ENCODE measurements around the gene BNC2.
A peak's percentile ranks its signal among the peaks of the same experiment; 100 is the strongest.
"Not testable (repeated sequence)": the region's sequence is repeated elsewhere in the genome, so short reads cannot be mapped to it uniquely, and the experiment has no call there.

The BNC2 gene

GRCh38 chr9:16870596-16871335, at the start of gene BNC2:
BNC2 (minus strand) TSS chr9:16870670; CDS start chr9:16870648, 22 bp downstream.
- TF ChIP-seq CTCF (IDR thresholded peaks at IDR 0.05; ENCODE audit: low read depth, low read length): no peak
- peak within 1 kb of the TSS; percentile 85 to 92 for H3K4me3 ChIP-seq (replicated peaks in 1 of 2; ENCODE audit: low read depth in 2 of 2, low read length in 2 of 2)
- DNase-seq (ENCODE audit: low read depth in 2 of 2): peak; percentile 61 to 78

GRCh38 chr9:16918920-16919319, 48.5 kb upstream of the BNC2 start:
- H3K4me3 ChIP-seq (replicated peaks in 1 of 2; ENCODE audit: low read depth in 2 of 2, low read length in 2 of 2): no peak overlapping the region
- peak; percentile 43 to 57 for DNase-seq (ENCODE audit: low read depth in 2 of 2)
- TF ChIP-seq CTCF (IDR thresholded peaks at IDR 0.05; ENCODE audit: low read depth, low read length): no peak

GRCh38 chr9:16915126-16915831, 44.8 kb upstream of the BNC2 start:
- TF ChIP-seq CTCF (IDR thresholded peaks at IDR 0.05; ENCODE audit: low read depth, low read length): no peak
- H3K4me3 ChIP-seq (replicated peaks in 1 of 2; ENCODE audit: low read depth in 2 of 2, low read length in 2 of 2): no peak overlapping the region
- DNase-seq (ENCODE audit: low read depth in 2 of 2): peak in 1 of 2 donors; percentile 29

GRCh38 chr9:16912197-16912596, 41.7 kb upstream of the BNC2 start:
- H3K4me3 ChIP-seq (replicated peaks in 1 of 2; ENCODE audit: low read depth in 2 of 2, low read length in 2 of 2): no peak overlapping the region
- TF ChIP-seq CTCF (IDR thresholded peaks at IDR 0.05; ENCODE audit: low read depth, low read length): no peak
- DNase-seq (ENCODE audit: low read depth in 2 of 2): peak in 1 of 2 donors; percentile 29

GRCh38 chr9:16908206-16908605, 37.7 kb upstream of the BNC2 start:
- DNase-seq (ENCODE audit: low read depth in 2 of 2): not testable (repeated sequence)

GRCh38 chr9:16904655-16905054, 34.2 kb upstream of the BNC2 start:
- TF ChIP-seq CTCF (IDR thresholded peaks at IDR 0.05; ENCODE audit: low read depth, low read length): no peak
- H3K4me3 ChIP-seq (replicated peaks in 1 of 2; ENCODE audit: low read depth in 2 of 2, low read length in 2 of 2): no peak overlapping the region
- DNase-seq (ENCODE audit: low read depth in 2 of 2): no peak

More at GRCh38 chr9:16908206-16908605, 37.7 kb upstream of the BNC2 start:
- H3K4me3 ChIP-seq (replicated peaks in 1 of 2; ENCODE audit: low read depth in 2 of 2, low read length in 2 of 2): not testable (repeated sequence)

- no peak overlapping the region for H3K4me3 ChIP-seq (replicated peaks in 1 of 2; ENCODE audit: low read depth in 2 of 2, low read length in 2 of 2)
- peak in 1 of 2 donors; percentile 76 for DNase-seq (ENCODE audit: low read depth in 2 of 2)
- no peak for TF ChIP-seq CTCF (IDR thresholded peaks at IDR 0.05; ENCODE audit: low read depth, low read length)
These were observed 31.1 kb upstream of the BNC2 start for GRCh38 chr9:16901590-16901989.
